HepG2 (cell line): ENCODE measurements around the gene KEL. TPM values are rescaled to one million over a fixed set of nuclear protein-coding genes. Genes with fewer than 3 reads are reported as not detected.

Experiments used
- ATAC-seq: fragments of 200-7000 bp; cut with Tn5 transposase; 3 replicates; pipeline ENCODE4 v1.9.1; 2020; ENCODE audit warnings: mild to moderate bottlenecking, moderate library complexity
- BruUV-seq: library from RNA; stranded (reverse); fragments of 400-500 nt; replicated peaks from 2 replicates; lab custom pipeline; 2021; lab: Mats Ljungman, UMichigan
- CTCF ChIA-PET: fragments of 300-600 bp; formaldehyde crosslinking; extraction: SDS; loops from one replicate; lab custom pipeline; 2021; ENCODE audit warnings: low total read pairs, inconsistent platforms, low intra/inter-chr PET ratio; lab: Yijun Ruan, JAX
- POLR2A ChIA-PET: fragments of 350-600 bp; sonication (Branson Sonifier 250); formaldehyde crosslinking; loops from one replicate; lab custom pipeline; 2020; ENCODE audit warnings: antibody characterized with exemption, inconsistent platforms; lab: Yijun Ruan, JAX
- DNase-seq: peaks from one replicate; pipeline ENCODE4 v3.0.0-alpha.2; 2015; ENCODE audit warnings: low spot score
- FAIRE-seq: peaks from 3 replicates; lab custom pipeline; 2011; peaks lifted over from hg19 to GRCh38; lab: Jason Lieb, UNC
- H2AFZ ChIP-seq: one replicate; pipeline ENCODE4 v1.6.1; 2011; ENCODE audit warnings: low read length, inconsistent platforms
- H3K27ac ChIP-seq: fragments of 300-600 bp; 3 replicates; pipeline ENCODE4 v1.8.0; 2011; ENCODE audit warnings: mixed run types, mild to moderate bottlenecking, mixed read lengths, low read length, inconsistent platforms; ENCODE audit not compliant: insufficient read depth; ENCODE audit errors: extremely low read length
- H3K27me3 ChIP-seq, 2 experiments: fragments of 200-600 bp in 1 of 2; 2 replicates in 1 of 2; 3 replicates in 1 of 2; pipeline versions ENCODE4 v1.6.0 to v1.8.0; 2011; ENCODE audit warnings: low read length in 2 of 2, mild to moderate bottlenecking in 2 of 2, moderate library complexity in 2 of 2, inconsistent platforms in 1 of 2; ENCODE audit not compliant: insufficient read depth in 2 of 2, control insufficient read depth in 1 of 2
- H3K36me3 ChIP-seq, 2 experiments: fragments of 200-600 bp in 1 of 2; replicated peaks in 1 of 2; 2 replicates in 1 of 2; 3 replicates in 1 of 2; pipeline versions ENCODE4 v1.5.1 to v1.8.0; 2011; ENCODE audit warnings: low read length in 2 of 2, inconsistent platforms in 1 of 2; ENCODE audit not compliant: insufficient read depth in 2 of 2, control insufficient read depth in 1 of 2
- H3K4me1 ChIP-seq: 2 replicates; pipeline ENCODE4 v1.5.1; 2012; ENCODE audit warnings: low read length, inconsistent platforms; ENCODE audit not compliant: insufficient read depth
- H3K4me2 ChIP-seq: 2 replicates; pipeline ENCODE4 v1.6.0; 2011; ENCODE audit warnings: low read depth, low read length, inconsistent platforms
- H3K4me3 ChIP-seq, 3 experiments: fragments of 200-600 bp in 1 of 3; sonication (generic), shearing (Covaris generic) in 1 of 3; replicated peaks in 1 of 3; 2 replicates each; pipeline ENCODE4 v1.5.1; 2011 to 2016; ENCODE audit warnings: low read length in 3 of 3, inconsistent platforms in 2 of 3, low read depth in 2 of 3, mild to moderate bottlenecking in 2 of 3, control low read depth in 1 of 3, mixed read lengths in 1 of 3; ENCODE audit not compliant: insufficient read depth in 1 of 3
- H3K79me2 ChIP-seq: one replicate; pipeline ENCODE4 v1.6.1; 2011; ENCODE audit warnings: low read length, inconsistent platforms; ENCODE audit not compliant: insufficient read depth
- H3K9ac ChIP-seq: 2 replicates; pipeline ENCODE4 v1.6.0; 2011; ENCODE audit warnings: mild to moderate bottlenecking, low read depth, low read length, inconsistent platforms; ENCODE audit not compliant: insufficient read depth
- H3K9me3 ChIP-seq: 2 replicates; pipeline ENCODE4 v1.5.1; 2012; ENCODE audit warnings: mild to moderate bottlenecking, low read length
- H4K20me1 ChIP-seq: 2 replicates; pipeline ENCODE4 v1.6.0; 2011; ENCODE audit warnings: inconsistent platforms, mild to moderate bottlenecking, low read length, moderate library complexity; ENCODE audit not compliant: insufficient read depth
- GFI1 ChIP-seq: sonication (generic); formaldehyde crosslinking; IDR thresholded peaks from 2 replicates; pipeline ENCODE4 v1.5.0; 2020; ENCODE audit warnings: missing genetic modification reagents, mild to moderate bottlenecking, borderline replicate concordance
- TBX3 ChIP-seq: fragments of 450-650 bp; IDR thresholded peaks from 2 replicates; pipeline ENCODE4 v1.6.1; 2017; ENCODE audit warnings: antibody characterized with exemption, mild to moderate bottlenecking, inconsistent platforms, borderline replicate concordance
- ZNF17 ChIP-seq: sonication (generic); formaldehyde crosslinking; IDR thresholded peaks from 2 replicates; pipeline ENCODE4 v1.5.0; 2020; ENCODE audit warnings: mild to moderate bottlenecking, missing genetic modification reagents
- ZNF567 ChIP-seq: sonication (generic); formaldehyde crosslinking; IDR thresholded peaks from 2 replicates; pipeline ENCODE4 v1.8.1; 2023; ENCODE audit warnings: mild to moderate bottlenecking, missing genetic modification reagents, borderline replicate concordance
- WGBS: methylation state at CpG from one replicate; pipeline ENCODE4 v1.1.6; 2017; ENCODE audit warnings: low lambda C conversion rate; 5-methylcytosine and 5-hydroxymethylcytosine counted together
- in situ Hi-C: cut with HindIII; loops from 2 replicates; pipeline ENCODE4 v1.10.0; 2017; ENCODE audit warnings: low pct_unique_long_range_greater_than_20kb; ENCODE audit not compliant: extremely low pct_ligation_motif_present
- intact Hi-C: fragments of 100-400 bp; cut with micrococcal nuclease; formaldehyde crosslinking; loops from one replicate; pipeline ENCODE4 v1.10.0; 2022; ENCODE audit not compliant: unreplicated experiment
- polyA plus RNA-seq, 8 experiments: library from polyadenylated mRNA; depleted of rRNA in 3 of 8; stranded (reverse) in 7 of 8; unstranded in 1 of 8; fragments of >200 nt; fragmentation: Illumina TruSeq in 4 of 8; extraction: Trizol in 4 of 8; gene quantifications; 2 replicates each; pipeline versions ENCODE4 v1.2.1 to v1.2.3, GENCODE V29; 2011 to 2016; ENCODE audit warnings: low read depth in 4 of 8, missing spikeins in 1 of 8, mixed read lengths in 1 of 8; ENCODE audit not compliant: insufficient read depth in 1 of 8
- total RNA-seq, 5 experiments: library from RNA; depleted of rRNA; stranded (reverse); fragments of >200 nt; fragmentation: Illumina TruSeq; extraction: Trizol; gene quantifications; 2 replicates each; pipeline ENCODE4 v1.2.3, GENCODE V29; 2016; ENCODE audit warnings: low read depth in 1 of 5
- TF ChIP-seq, protein P1 (sequence below): sonication (generic); formaldehyde crosslinking; IDR thresholded peaks from 2 replicates; pipeline ENCODE4 v1.5.0; 2020; ENCODE audit warnings: missing genetic modification reagents
- TF ChIP-seq, protein P2 (sequence below): sonication (generic); formaldehyde crosslinking; IDR thresholded peaks from 2 replicates; pipeline ENCODE4 v1.4.0; 2020; ENCODE audit warnings: missing genetic modification reagents, mild to moderate bottlenecking, borderline replicate concordance
- TF ChIP-seq, protein P3 (sequence below): sonication (generic); formaldehyde crosslinking; IDR thresholded peaks from 2 replicates; pipeline ENCODE4; 2020; ENCODE audit warnings: missing genetic modification reagents, mild to moderate bottlenecking, borderline replicate concordance

Gene KEL
- total and polyA plus RNA-seq, 2 of the 13 experiments (the other 11 are each of a cell fraction or from before 2014, with no cell fraction given): 0.03 TPM; not detected in 1

DNA sequence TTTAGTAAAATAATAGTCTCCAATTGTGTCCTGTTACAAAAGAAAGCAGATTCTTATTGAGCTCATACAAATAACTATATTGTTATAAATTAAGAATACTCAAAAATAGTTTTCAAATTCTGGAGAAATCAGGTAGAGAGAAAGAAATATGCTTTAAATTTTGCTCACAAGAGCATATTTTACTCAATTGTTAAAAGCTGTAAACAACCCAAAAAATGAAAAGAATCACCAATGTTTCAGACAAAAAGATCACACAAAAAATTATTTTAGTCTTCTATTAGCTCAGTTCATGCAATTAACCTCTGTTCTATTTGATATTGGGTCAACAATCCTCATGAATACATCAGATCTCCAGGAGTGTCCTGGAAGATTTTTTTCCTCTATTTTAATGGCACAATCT lies 58.0 kb downstream of the KEL start:
- DNase-seq (no peak), ATAC-seq (no peak), FAIRE-seq (no peak)
- H3K4me2 ChIP-seq: no peak overlapping the region
- no peak overlapping the region for H3K9ac ChIP-seq
- no peak overlapping the region for H3K27ac ChIP-seq
- ChIA-PET POLR2A (no interaction called here), CTCF (no interaction called here)
- intact Hi-C loops (no loop called here), in situ Hi-C loops (no loop called here)
- 0 out of 5 replicates have a peak, but pooled peaks cover 0 to 1% of the 10 kb centered on the region in 2 experiments for H3K27me3 ChIP-seq
- no peak overlapping the region for H2AFZ ChIP-seq
- H3K4me3 ChIP-seq: no peak overlapping the region
- H3K79me2 ChIP-seq: no peaks in the 10 kb centered on the region
- no peaks in the 10 kb centered on the region for H4K20me1 ChIP-seq
- no peaks in the 10 kb centered on the region for H3K4me1 ChIP-seq
- TF ChIP-seq ZNF17 (CRISPR knock-in tag) (no peak), TBX3 (no peak), ZNF567 (CRISPR knock-in tag) (no peak)
- TF ChIP-seq, protein P1, sequence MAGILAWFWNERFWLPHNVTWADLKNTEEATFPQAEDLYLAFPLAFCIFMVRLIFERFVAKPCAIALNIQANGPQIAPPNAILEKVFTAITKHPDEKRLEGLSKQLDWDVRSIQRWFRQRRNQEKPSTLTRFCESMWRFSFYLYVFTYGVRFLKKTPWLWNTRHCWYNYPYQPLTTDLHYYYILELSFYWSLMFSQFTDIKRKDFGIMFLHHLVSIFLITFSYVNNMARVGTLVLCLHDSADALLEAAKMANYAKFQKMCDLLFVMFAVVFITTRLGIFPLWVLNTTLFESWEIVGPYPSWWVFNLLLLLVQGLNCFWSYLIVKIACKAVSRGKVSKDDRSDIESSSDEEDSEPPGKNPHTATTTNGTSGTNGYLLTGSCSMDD: no peak
- peaks cover 7% of the 10 kb centered on the region for H3K9me3 ChIP-seq
- BruUV-seq: no TSS peak
- no peaks in the 10 kb centered on the region for H3K36me3 ChIP-seq

DNA sequence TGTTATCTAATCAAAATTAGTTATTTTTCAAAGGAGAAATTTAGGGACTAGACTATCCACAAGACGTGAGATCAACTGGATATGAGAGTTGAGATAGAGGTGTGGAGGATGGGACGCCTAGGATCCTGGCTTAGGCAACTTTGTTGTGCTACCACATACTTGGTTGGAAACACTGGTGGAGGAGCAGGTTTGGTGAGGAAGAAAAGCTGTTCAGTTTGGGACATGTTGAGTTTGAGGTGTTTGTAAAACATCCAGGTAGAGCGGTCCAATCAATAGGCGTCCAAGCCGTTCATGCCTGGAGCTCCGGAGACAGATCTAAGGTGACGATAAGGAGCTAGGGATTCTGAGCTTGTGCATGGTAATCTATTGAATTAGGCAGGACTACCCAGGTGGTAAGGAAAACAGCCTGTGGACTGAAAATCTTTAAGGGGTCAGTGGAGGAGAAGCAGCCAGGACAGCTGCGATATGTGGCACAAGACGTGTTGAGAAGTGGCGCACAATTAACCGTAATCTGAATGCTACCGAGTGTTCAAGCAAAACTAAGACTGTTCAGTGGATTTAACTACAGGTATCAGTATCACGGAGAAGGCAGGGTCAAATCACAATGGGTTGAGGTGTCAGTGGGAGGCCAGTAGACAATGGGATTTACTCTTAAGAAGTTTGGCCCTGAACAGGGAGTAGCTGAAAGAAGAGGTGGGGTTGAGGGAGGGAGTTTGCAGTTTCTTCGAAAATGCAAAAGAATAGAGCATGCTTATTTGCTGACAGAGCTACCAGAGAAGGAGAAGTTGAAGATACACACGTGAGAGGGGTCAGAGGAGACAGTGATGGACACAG lies 60.5 kb downstream of the KEL start:
- ChIA-PET POLR2A (no interaction called here), CTCF (no interaction called here)
- Histone ChIP-seq H3K4me3 (no peak overlapping the region), H3K27ac (no peak overlapping the region), H3K36me3 (no peaks in the 10 kb centered on the region), H3K9me3 (peaks cover 7% of the 10 kb centered on the region), H3K79me2 (no peaks in the 10 kb centered on the region), H2AFZ (no peak overlapping the region), H3K4me2 (no peak overlapping the region), H3K27me3 (no peaks in the 10 kb centered on the region), H4K20me1 (no peaks in the 10 kb centered on the region), H3K9ac (no peak overlapping the region), H3K4me1 (no peaks in the 10 kb centered on the region)
- FAIRE-seq: no peak
- 37% methylated on average over 15 of the region's 15 CpGs for WGBS
- ATAC-seq: no peak
- in situ Hi-C loops: no loop called here
- intact Hi-C loops: no loop called here
- BruUV-seq: no TSS peak
- TF ChIP-seq GFI1 (CRISPR knock-in tag): no peak
- TF ChIP-seq, protein P2, sequence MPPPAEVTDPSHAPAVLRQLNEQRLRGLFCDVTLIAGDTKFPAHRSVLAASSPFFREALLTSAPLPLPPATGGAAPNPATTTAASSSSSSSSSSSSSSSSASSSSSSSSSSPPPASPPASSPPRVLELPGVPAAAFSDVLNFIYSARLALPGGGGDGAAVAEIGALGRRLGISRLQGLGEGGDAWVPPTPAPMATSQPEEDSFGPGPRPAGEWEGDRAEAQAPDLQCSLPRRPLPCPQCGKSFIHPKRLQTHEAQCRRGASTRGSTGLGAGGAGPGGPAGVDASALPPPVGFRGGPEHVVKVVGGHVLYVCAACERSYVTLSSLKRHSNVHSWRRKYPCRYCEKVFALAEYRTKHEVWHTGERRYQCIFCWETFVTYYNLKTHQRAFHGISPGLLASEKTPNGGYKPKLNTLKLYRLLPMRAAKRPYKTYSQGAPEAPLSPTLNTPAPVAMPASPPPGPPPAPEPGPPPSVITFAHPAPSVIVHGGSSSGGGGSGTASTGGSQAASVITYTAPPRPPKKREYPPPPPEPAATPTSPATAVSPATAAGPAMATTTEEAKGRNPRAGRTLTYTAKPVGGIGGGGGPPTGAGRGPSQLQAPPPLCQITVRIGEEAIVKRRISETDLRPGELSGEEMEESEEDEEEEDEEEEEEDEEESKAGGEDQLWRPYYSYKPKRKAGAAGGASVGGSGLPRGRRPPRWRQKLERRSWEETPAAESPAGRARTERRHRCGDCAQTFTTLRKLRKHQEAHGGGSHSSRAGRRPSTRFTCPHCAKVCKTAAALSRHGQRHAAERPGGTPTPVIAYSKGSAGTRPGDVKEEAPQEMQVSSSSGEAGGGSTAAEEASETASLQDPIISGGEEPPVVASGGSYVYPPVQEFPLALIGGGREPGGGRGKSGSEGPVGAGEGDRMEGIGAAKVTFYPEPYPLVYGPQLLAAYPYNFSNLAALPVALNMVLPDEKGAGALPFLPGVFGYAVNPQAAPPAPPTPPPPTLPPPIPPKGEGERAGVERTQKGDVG (CRISPR knock-in tag): no peak
- TF ChIP-seq, protein P3, sequence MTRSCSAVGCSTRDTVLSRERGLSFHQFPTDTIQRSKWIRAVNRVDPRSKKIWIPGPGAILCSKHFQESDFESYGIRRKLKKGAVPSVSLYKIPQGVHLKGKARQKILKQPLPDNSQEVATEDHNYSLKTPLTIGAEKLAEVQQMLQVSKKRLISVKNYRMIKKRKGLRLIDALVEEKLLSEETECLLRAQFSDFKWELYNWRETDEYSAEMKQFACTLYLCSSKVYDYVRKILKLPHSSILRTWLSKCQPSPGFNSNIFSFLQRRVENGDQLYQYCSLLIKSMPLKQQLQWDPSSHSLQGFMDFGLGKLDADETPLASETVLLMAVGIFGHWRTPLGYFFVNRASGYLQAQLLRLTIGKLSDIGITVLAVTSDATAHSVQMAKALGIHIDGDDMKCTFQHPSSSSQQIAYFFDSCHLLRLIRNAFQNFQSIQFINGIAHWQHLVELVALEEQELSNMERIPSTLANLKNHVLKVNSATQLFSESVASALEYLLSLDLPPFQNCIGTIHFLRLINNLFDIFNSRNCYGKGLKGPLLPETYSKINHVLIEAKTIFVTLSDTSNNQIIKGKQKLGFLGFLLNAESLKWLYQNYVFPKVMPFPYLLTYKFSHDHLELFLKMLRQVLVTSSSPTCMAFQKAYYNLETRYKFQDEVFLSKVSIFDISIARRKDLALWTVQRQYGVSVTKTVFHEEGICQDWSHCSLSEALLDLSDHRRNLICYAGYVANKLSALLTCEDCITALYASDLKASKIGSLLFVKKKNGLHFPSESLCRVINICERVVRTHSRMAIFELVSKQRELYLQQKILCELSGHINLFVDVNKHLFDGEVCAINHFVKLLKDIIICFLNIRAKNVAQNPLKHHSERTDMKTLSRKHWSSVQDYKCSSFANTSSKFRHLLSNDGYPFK (CRISPR knock-in tag): no peak
- no peak for DNase-seq
